ENCODE measurements around the gene PDLIM3.

PDLIM3 gene

DNA sequence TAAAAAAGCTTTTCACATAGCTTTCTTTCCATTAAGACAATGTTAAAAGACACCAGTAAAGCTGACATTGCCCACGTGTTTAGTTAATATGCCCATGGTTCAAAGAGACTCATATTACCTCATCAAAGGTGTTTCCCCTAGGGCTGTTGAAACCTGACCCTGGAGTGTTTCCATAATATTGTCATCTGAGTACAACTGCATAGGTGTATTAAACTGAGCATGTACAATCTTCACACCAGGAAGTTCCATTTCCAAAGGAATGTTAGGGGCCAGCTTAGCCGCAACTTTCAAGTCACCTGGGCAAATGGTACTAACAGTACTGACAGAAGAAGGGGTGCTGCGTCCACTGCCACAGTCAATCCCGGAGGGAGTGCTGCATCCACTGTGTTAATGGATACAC lies 27.1 kb downstream of the PDLIM3 start:
- H2BK15ac ChIP-seq (ENCODE audit: low read depth, poor library complexity, severe bottlenecking) = no peak overlapping the region
- no peaks in the 10 kb centered on the region for H3K9me3 ChIP-seq (ENCODE audit: control insufficient read depth, low read length)
- H3K9ac ChIP-seq (ENCODE audit: low read length) = no peak overlapping the region
- H3K27me3 ChIP-seq (ENCODE audit: control insufficient read depth in 1 of 2, insufficient read depth in 1 of 2, low read length in 2 of 2) = no peaks in the 10 kb centered on the region
- no peak overlapping the region for H2BK120ac ChIP-seq (ENCODE audit: low read depth, low read length)
- no peak overlapping the region for H3K27ac ChIP-seq (ENCODE audit: low read length, poor library complexity, severe bottlenecking)
- no peak overlapping the region for H3K4me2 ChIP-seq (ENCODE audit: low read length, poor library complexity, severe bottlenecking)
- no peaks in the 10 kb centered on the region for H3K79me1 ChIP-seq (replicated peaks; ENCODE audit: low read length, poor library complexity, severe bottlenecking)
- DNase-seq = no peak
- H3K14ac ChIP-seq (ENCODE audit: low read length in 2 of 2) = no peak overlapping the region
- H3K36me3 ChIP-seq (ENCODE audit: control insufficient read depth in 1 of 2, insufficient read depth in 2 of 2, low read depth in 1 of 2, low read length in 2 of 2) = no peaks in the 10 kb centered on the region
- H3K18ac ChIP-seq (ENCODE audit: low read depth in 1 of 2, low read length in 2 of 2) = no peak overlapping the region
- H2BK5ac ChIP-seq (ENCODE audit: low read depth, low read length, poor library complexity, severe bottlenecking) = no peak overlapping the region
- no peak overlapping the region for H3K23ac ChIP-seq (ENCODE audit: low read length in 2 of 2)
- 90% methylated on average over 4 of the region's 4 CpGs for WGBS
- H2AFZ ChIP-seq (ENCODE audit: low read depth, low read length) = no peak overlapping the region
- no peak overlapping the region for H4K8ac ChIP-seq (ENCODE audit: low read length)
- no peaks in the 10 kb centered on the region for H3K4me1 ChIP-seq (ENCODE audit: control insufficient read depth, insufficient read depth, low read depth, low read length)
- H3K4ac ChIP-seq (ENCODE audit: low read depth in 1 of 2, low read length in 2 of 2) = no peak overlapping the region
- no peak overlapping the region for H4K91ac ChIP-seq (ENCODE audit: low read length)
- H3K4me3 ChIP-seq (ENCODE audit: insufficient read depth in 1 of 2, low read depth in 1 of 2, low read length in 2 of 2) = no peak overlapping the region
- no peak overlapping the region for H2AK5ac ChIP-seq (ENCODE audit: low read length, severe bottlenecking)
- H2BK12ac ChIP-seq (ENCODE audit: low read length in 2 of 2) = no peak overlapping the region

DNA sequence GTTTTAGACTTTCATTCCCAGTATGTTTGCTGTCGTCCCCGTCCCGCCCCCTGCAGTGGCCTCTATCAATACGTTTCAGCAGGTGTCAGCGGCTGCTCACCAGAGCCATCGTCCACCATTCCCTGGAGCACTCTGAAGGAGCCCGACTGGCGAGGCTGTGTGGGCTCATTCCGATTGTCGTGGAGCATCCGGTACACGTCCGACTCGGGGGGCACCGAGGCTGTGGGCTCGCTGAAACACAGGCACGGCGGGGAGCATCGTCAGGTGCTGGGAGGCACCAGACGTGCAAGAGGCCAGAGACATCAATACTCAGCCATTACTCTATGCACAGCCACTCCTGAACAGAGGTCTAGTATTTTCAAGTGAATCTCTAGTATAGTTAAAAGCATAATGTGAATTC lies 28.9 kb downstream of the PDLIM3 start:
- Histone ChIP-seq H3K36me3 (ENCODE audit: control insufficient read depth in 1 of 2, insufficient read depth in 2 of 2, low read depth in 1 of 2, low read length in 2 of 2) (no peaks in the 10 kb centered on the region), H2BK120ac (ENCODE audit: low read depth, low read length) (no peak overlapping the region), H3K27me3 (ENCODE audit: control insufficient read depth in 1 of 2, insufficient read depth in 1 of 2, low read length in 2 of 2) (no peaks in the 10 kb centered on the region), H2AFZ (ENCODE audit: low read depth, low read length) (no peak overlapping the region), H3K9me3 (ENCODE audit: control insufficient read depth, low read length) (no peaks in the 10 kb centered on the region), H3K4ac (ENCODE audit: low read depth in 1 of 2, low read length in 2 of 2) (no peak overlapping the region), H2BK5ac (ENCODE audit: low read depth, low read length, poor library complexity, severe bottlenecking) (no peak overlapping the region), H3K14ac (ENCODE audit: low read length in 2 of 2) (no peak overlapping the region), H2BK12ac (ENCODE audit: low read length in 2 of 2) (peak overlapping the region in 1 of 2 experiments; percentile 10), H3K4me2 (ENCODE audit: low read length, poor library complexity, severe bottlenecking) (no peak overlapping the region), H4K8ac (ENCODE audit: low read length) (no peak overlapping the region), H3K9ac (ENCODE audit: low read length) (no peak overlapping the region), H2AK5ac (ENCODE audit: low read length, severe bottlenecking) (no peak overlapping the region), H3K23ac (ENCODE audit: low read length in 2 of 2) (no peak overlapping the region), H3K18ac (ENCODE audit: low read depth in 1 of 2, low read length in 2 of 2) (no peak overlapping the region), H3K4me1 (ENCODE audit: control insufficient read depth, insufficient read depth, low read depth, low read length) (no peaks in the 10 kb centered on the region), H3K4me3 (ENCODE audit: insufficient read depth in 1 of 2, low read depth in 1 of 2, low read length in 2 of 2) (no peak overlapping the region), H2BK15ac (ENCODE audit: low read depth, poor library complexity, severe bottlenecking) (no peak overlapping the region), H3K27ac (ENCODE audit: low read length, poor library complexity, severe bottlenecking) (no peak overlapping the region), H3K79me1 (replicated peaks; ENCODE audit: low read length, poor library complexity, severe bottlenecking) (no peaks in the 10 kb centered on the region), H4K91ac (ENCODE audit: low read length) (no peak overlapping the region)
- DNase-seq = no peak
- 94% methylated on average over 18 of the region's 20 CpGs for WGBS

DNA sequence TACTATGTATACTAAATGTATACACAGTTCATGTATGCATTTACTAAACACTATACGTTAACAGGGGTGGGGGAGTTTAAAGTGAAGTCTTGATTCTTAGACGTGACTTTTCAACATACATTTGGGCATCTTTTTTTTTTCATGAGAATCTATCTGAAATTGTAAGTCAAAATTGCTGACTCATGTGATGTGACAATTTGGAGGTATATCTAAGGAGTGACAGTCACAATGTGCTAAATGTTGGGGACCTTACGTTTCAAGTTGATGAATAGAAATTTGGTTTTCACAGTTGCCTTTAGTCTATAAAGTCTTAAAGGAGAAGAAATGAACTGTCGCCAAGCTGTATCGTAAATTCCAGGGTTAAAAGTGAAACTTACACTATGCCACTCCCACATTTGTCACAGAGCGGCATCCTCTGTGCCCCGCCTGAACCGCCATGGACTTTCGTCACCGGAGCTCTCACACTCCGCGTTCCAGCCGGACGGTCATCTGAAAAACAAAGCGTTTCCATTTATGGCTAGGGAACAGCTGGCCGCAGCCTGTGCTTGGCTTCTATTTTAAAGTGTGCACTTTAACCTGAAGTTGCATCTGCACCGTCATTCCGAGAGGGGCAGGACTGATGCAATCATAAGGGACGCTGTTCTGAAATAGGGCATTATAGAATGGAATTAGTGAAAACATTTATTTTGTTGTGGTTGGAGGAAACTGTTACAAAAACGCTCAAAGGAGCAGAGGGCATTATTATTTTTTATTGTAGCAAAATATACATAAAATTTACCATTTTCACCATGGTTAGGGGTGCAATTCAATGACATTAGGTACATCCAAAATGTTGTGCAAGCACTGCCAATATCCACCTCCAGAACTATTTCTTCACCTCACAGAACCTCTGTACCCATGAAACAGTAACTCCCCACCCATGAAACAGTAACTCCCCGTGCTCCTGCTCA lies 30.9 kb downstream of the PDLIM3 start:
- no peak overlapping the region for H3K18ac ChIP-seq (ENCODE audit: low read depth in 1 of 2, low read length in 2 of 2)
- no peak overlapping the region for H3K14ac ChIP-seq (ENCODE audit: low read length in 2 of 2)
- no peaks in the 10 kb centered on the region for H3K36me3 ChIP-seq (ENCODE audit: control insufficient read depth in 1 of 2, insufficient read depth in 2 of 2, low read depth in 1 of 2, low read length in 2 of 2)
- peak; percentile 67 for DNase-seq
- peaks cover 3% of the 10 kb centered on the region for H3K9me3 ChIP-seq (ENCODE audit: control insufficient read depth, low read length)
- no peak overlapping the region for H3K23ac ChIP-seq (ENCODE audit: low read length in 2 of 2)
- H3K27me3 ChIP-seq (ENCODE audit: control insufficient read depth in 1 of 2, insufficient read depth in 1 of 2, low read length in 2 of 2) = peaks cover 0 to 5% of the 10 kb centered on the region in 2 experiments
- no peak overlapping the region for H4K91ac ChIP-seq (ENCODE audit: low read length)
- H2BK5ac ChIP-seq (ENCODE audit: low read depth, low read length, poor library complexity, severe bottlenecking) = no peak overlapping the region
- no peak overlapping the region for H2BK120ac ChIP-seq (ENCODE audit: low read depth, low read length)
- peak overlapping the region in 1 of 2 experiments; percentile 22 for H3K4me3 ChIP-seq (ENCODE audit: insufficient read depth in 1 of 2, low read depth in 1 of 2, low read length in 2 of 2)
- H2BK12ac ChIP-seq (ENCODE audit: low read length in 2 of 2) = no peak overlapping the region
- H2AK5ac ChIP-seq (ENCODE audit: low read length, severe bottlenecking) = no peak overlapping the region
- no peak overlapping the region for H2BK15ac ChIP-seq (ENCODE audit: low read depth, poor library complexity, severe bottlenecking)
- no peak overlapping the region for H3K4ac ChIP-seq (ENCODE audit: low read depth in 1 of 2, low read length in 2 of 2)
- no peak overlapping the region for H2AFZ ChIP-seq (ENCODE audit: low read depth, low read length)
- no peak overlapping the region for H4K8ac ChIP-seq (ENCODE audit: low read length)
- H3K27ac ChIP-seq (ENCODE audit: low read length, poor library complexity, severe bottlenecking) = no peak overlapping the region
- H3K9ac ChIP-seq (ENCODE audit: low read length) = no peak overlapping the region
- H3K79me1 ChIP-seq (replicated peaks; ENCODE audit: low read length, poor library complexity, severe bottlenecking) = no peaks in the 10 kb centered on the region
- no peaks in the 10 kb centered on the region for H3K4me1 ChIP-seq (ENCODE audit: control insufficient read depth, insufficient read depth, low read depth, low read length)
- WGBS = 89% methylated on average over 20 of the region's 21 CpGs
- H3K4me2 ChIP-seq (ENCODE audit: low read length, poor library complexity, severe bottlenecking) = no peak overlapping the region

DNA sequence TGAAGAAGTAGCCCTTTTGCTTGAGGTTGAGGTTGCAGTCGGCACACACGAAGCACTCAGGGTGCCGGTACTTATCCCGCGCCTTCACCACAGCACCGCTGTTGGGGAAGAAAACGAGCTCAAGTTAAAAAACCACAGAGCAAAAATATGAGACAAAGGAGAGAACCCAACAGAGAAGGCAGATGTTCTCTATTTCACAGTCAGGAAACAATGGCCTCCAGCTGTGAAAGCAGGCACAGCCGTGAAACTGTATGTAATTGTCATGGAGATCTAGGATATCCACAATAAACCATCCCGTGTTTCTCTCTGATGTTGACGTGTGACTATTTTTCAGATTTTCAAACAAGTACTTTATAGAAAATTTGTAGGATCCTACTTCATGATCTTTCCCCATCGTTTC lies 32.9 kb downstream of the PDLIM3 start:
- H3K4me3 ChIP-seq (ENCODE audit: insufficient read depth in 1 of 2, low read depth in 1 of 2, low read length in 2 of 2) = no peak overlapping the region
- no peak overlapping the region for H3K4ac ChIP-seq (ENCODE audit: low read depth in 1 of 2, low read length in 2 of 2)
- no peaks in the 10 kb centered on the region for H3K4me1 ChIP-seq (ENCODE audit: control insufficient read depth, insufficient read depth, low read depth, low read length)
- no peak overlapping the region for H2BK5ac ChIP-seq (ENCODE audit: low read depth, low read length, poor library complexity, severe bottlenecking)
- peak overlapping the region in 1 of 2 experiments; percentile 21 for H3K18ac ChIP-seq (ENCODE audit: low read depth in 1 of 2, low read length in 2 of 2)
- H3K14ac ChIP-seq (ENCODE audit: low read length in 2 of 2) = no peak overlapping the region
- H3K4me2 ChIP-seq (ENCODE audit: low read length, poor library complexity, severe bottlenecking) = no peak overlapping the region
- no peak overlapping the region for H3K9ac ChIP-seq (ENCODE audit: low read length)
- no peak overlapping the region for H2BK120ac ChIP-seq (ENCODE audit: low read depth, low read length)
- peaks cover 3% of the 10 kb centered on the region for H3K9me3 ChIP-seq (ENCODE audit: control insufficient read depth, low read length)
- DNase-seq = no peak
- H3K27ac ChIP-seq (ENCODE audit: low read length, poor library complexity, severe bottlenecking) = no peak overlapping the region
- no peak overlapping the region for H2AK5ac ChIP-seq (ENCODE audit: low read length, severe bottlenecking)
- H2BK12ac ChIP-seq (ENCODE audit: low read length in 2 of 2) = no peak overlapping the region
- no peak overlapping the region for H2AFZ ChIP-seq (ENCODE audit: low read depth, low read length)
- H4K8ac ChIP-seq (ENCODE audit: low read length) = no peak overlapping the region
- no peak overlapping the region for H3K23ac ChIP-seq (ENCODE audit: low read length in 2 of 2)
- WGBS = 84% methylated on average over 10 of the region's 11 CpGs
- no peaks in the 10 kb centered on the region for H3K79me1 ChIP-seq (replicated peaks; ENCODE audit: low read length, poor library complexity, severe bottlenecking)
- H2BK15ac ChIP-seq (ENCODE audit: low read depth, poor library complexity, severe bottlenecking) = no peak overlapping the region
- no peak overlapping the region for H4K91ac ChIP-seq (ENCODE audit: low read length)
- H3K36me3 ChIP-seq (ENCODE audit: control insufficient read depth in 1 of 2, insufficient read depth in 2 of 2, low read depth in 1 of 2, low read length in 2 of 2) = no peaks in the 10 kb centered on the region
- peaks cover 0 to 5% of the 10 kb centered on the region in 2 experiments for H3K27me3 ChIP-seq (ENCODE audit: control insufficient read depth in 1 of 2, insufficient read depth in 1 of 2, low read length in 2 of 2)

Data from mesenchymal stem cell (in vitro differentiated cells and primary cell).